HFFc6 (cell line): ENCODE measurements around the gene GTF2A1L. TPM values are rescaled to one million over a fixed set of nuclear protein-coding genes. Genes with fewer than 3 reads are reported as not detected.
"Not testable (repeated sequence)": the region's sequence is repeated elsewhere in the genome, so short reads cannot be mapped to it uniquely, and the experiment has no call there.

Experiments used
- DNase-seq: peaks from one replicate; pipeline ENCODE4 v3.0.0-alpha.2; 2018
- H3K27ac Mint-ChIP-seq: 2 replicates; pipeline ENCODE4 v1.8.0; 2020; ENCODE audit warnings: mild to moderate bottlenecking, mixed read lengths
- H3K27me3 Mint-ChIP-seq: 2 replicates; pipeline ENCODE4 v1.8.0; 2021; ENCODE audit warnings: mild to moderate bottlenecking, moderate library complexity, mixed read lengths; ENCODE audit not compliant: insufficient read depth
- H3K36me3 Mint-ChIP-seq: 2 replicates; pipeline ENCODE4 v1.8.0; 2021; ENCODE audit warnings: low read depth, mixed read lengths
- H3K4me1 Mint-ChIP-seq: 2 replicates; pipeline ENCODE4 v1.8.0; 2020; ENCODE audit warnings: low read depth, mixed read lengths
- H3K4me3 Mint-ChIP-seq: 2 replicates; pipeline ENCODE4 v1.8.0; 2020; ENCODE audit warnings: mild to moderate bottlenecking, moderate library complexity, mixed read lengths
- H3K9me3 Mint-ChIP-seq: 2 replicates; pipeline ENCODE4 v1.8.0; 2020; ENCODE audit warnings: mild to moderate bottlenecking, mixed read lengths
- total RNA-seq, 6 experiments: library from RNA; stranded (reverse); fragmentation: NEBNext Ultra II Directional; extraction: Animal tissue kit (Norgen Biotek cat#: 25700); gene quantifications; 2 replicates in 1 of 6; 3 replicates in 5 of 6; pipeline ENCODE4 v1.2.3, GENCODE V29; 2021
- TF ChIP-seq, protein P1 (sequence below): fragments of 200-600 bp; sonication (generic); IDR thresholded peaks from 2 replicates; pipeline ENCODE4 v1.5.0; 2021; ENCODE audit warnings: antibody characterized with exemption, mild to moderate bottlenecking

GTF2A1L gene
- total RNA-seq, 6 experiments from 2014 or later = not detected

DNA sequence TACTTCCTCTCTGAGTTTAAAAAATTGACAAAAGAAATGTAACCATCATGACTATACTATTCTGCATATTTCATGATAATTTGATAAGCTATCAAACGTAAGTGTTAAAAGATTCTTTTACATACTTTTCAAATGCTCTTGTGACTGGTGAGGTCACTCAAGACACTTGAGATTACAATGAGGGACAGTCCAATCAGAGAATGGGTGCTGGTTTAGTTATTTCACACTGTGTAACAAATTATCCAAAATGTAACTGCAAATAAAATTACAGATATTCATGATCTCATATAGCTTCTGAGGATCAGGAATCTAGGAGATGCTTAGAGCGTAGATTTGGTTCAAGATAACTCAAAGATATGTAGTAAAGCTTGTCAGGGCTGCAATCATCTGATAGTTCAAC lies 4.4 kb upstream of the GTF2A1L start:
- Mint-ChIP-seq H3K4me3 (no peak overlapping the region), H3K9me3 (peaks cover 6% of the 10 kb centered on the region), H3K27me3 (peaks cover 3% of the 10 kb centered on the region; the same call in 1 of the 2 replicates), H3K27ac (no peak overlapping the region), H3K36me3 (peaks cover 5% of the 10 kb centered on the region; the same call in 1 of the 2 replicates), H3K4me1 (peaks cover 4% of the 10 kb centered on the region)
- TF ChIP-seq, protein P1, sequence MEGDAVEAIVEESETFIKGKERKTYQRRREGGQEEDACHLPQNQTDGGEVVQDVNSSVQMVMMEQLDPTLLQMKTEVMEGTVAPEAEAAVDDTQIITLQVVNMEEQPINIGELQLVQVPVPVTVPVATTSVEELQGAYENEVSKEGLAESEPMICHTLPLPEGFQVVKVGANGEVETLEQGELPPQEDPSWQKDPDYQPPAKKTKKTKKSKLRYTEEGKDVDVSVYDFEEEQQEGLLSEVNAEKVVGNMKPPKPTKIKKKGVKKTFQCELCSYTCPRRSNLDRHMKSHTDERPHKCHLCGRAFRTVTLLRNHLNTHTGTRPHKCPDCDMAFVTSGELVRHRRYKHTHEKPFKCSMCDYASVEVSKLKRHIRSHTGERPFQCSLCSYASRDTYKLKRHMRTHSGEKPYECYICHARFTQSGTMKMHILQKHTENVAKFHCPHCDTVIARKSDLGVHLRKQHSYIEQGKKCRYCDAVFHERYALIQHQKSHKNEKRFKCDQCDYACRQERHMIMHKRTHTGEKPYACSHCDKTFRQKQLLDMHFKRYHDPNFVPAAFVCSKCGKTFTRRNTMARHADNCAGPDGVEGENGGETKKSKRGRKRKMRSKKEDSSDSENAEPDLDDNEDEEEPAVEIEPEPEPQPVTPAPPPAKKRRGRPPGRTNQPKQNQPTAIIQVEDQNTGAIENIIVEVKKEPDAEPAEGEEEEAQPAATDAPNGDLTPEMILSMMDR = no peak
- DNase-seq = no peak

DNA sequence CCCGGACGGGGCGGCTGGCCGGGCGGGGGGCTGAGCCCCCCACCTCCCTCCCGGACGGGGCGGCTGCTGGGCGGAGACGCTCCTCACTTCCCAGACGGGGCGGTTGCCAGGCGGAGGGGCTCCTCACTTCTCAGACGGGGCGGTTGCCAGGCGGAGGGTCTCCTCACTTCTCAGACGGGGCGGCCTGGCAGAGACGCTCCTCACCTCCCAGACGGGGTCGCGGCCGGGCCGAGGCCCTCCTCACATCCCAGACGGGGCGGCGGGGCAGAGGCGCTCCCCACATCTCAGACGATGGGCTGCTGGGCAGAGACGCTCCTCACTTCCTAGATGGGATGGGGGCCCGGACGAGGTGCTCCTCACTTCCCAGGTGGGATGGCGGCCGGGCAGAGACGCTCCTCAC lies 3.1 kb upstream of the GTF2A1L start:
- H3K27ac Mint-ChIP-seq, DNase-seq, H3K4me1 Mint-ChIP-seq, H3K9me3 Mint-ChIP-seq, H3K4me3 Mint-ChIP-seq, H3K36me3 Mint-ChIP-seq, H3K27me3 Mint-ChIP-seq: not testable (repeated sequence)

DNA sequence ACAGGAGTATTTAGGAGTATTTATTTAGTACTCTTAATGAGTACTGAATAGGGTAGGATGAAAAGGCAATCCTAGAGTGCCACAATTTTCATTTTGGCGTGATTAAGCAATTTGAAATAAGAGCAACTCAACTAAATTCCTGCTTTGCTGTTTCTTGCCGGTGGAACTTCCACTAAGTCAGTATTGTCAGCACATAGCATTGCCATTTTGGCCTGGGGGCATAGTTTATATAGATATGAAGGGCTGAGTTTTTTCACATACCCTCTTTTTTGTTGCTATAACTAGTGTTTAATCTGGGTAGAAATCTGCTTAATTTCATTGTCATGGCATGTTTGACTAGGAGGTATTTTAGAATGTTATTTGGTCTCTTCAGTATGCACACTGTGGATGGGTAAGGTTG lies 1.9 kb downstream of the GTF2A1L start:
- Mint-ChIP-seq H3K27ac (no peak overlapping the region), H3K4me1 (no peaks in the 10 kb centered on the region), H3K27me3 (no peaks in the 10 kb centered on the region), H3K4me3 (no peak overlapping the region), H3K36me3 (no peaks in the 10 kb centered on the region), H3K9me3 (no peaks in the 10 kb centered on the region)
- TF ChIP-seq, protein P1 = no peak
- DNase-seq = no peak

DNA sequence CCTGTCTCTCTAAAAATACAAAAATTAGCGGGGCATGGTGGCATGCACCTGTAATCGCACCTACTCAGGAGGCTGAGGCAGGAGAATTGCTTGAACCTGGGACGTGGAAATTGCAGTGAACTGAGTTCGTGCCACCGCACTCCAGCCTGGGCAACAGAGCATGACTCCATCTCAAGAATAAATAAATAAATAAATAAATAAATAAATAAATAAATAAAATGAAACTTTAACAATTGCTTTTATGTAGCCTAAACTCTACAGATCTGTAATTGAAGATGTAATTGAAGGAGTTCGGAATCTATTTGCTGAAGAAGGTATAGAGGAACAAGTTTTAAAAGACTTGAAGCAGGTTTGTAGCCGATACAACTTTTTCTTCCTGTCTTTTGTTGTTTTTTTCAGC lies 2.9 kb downstream of the GTF2A1L start:
- H3K27me3 Mint-ChIP-seq = no peaks in the 10 kb centered on the region
- H3K4me3 Mint-ChIP-seq = no peak overlapping the region
- DNase-seq = no peak
- no peaks in the 10 kb centered on the region for H3K36me3 Mint-ChIP-seq
- no peaks in the 10 kb centered on the region for H3K4me1 Mint-ChIP-seq
- TF ChIP-seq, protein P1 = no peak
- H3K9me3 Mint-ChIP-seq = no peaks in the 10 kb centered on the region
- H3K27ac Mint-ChIP-seq = no peak overlapping the region

DNA sequence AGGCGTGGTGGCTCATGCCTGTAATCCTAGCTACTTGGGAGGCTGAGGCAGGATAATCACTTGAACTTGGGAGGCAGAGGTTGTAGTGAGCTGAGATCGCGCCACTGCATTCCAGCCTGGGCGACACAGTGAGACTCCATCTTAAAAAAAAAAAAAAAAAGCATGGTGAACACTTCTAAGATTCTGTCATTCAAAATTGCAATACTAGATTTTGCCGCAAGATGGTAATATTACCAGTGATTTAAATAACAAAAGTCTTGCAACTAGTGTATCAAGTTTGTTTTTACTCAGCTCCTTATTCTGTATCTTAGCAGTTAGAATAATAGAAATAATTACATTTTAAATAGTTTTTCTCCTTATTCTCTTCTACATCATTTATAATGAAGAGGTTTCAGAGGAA lies 5.0 kb downstream of the GTF2A1L start:
- DNase-seq, H3K27me3 Mint-ChIP-seq, H3K4me3 Mint-ChIP-seq, H3K27ac Mint-ChIP-seq, H3K4me1 Mint-ChIP-seq, H3K9me3 Mint-ChIP-seq, H3K36me3 Mint-ChIP-seq: not testable (repeated sequence)
- TF ChIP-seq, protein P1 = peak; percentile 29; the same call in 1 of the 2 replicates

DNA sequence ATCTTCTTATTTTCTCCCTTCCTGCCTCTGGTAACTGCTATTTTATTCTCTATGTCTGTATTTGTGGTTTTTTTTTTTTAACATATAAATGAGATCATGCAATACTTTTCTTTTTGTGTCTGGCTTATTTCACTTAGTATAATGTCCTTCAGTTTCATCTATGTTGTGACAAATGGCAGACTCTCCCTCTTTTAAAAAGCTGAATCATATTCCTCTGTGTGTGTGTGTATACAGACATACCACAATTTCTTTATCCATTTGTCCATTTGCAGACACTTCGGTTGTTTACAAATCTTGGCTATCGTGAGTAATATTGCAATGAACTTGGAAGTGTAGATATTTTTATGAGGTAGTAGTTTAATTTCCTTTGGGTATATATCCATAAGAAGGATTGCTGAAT lies 7.0 kb downstream of the GTF2A1L start:
- DNase-seq = no peak
- Mint-ChIP-seq H3K36me3 (no peaks in the 10 kb centered on the region), H3K4me3 (no peak overlapping the region), H3K27ac (no peak overlapping the region), H3K27me3 (no peaks in the 10 kb centered on the region), H3K4me1 (no peaks in the 10 kb centered on the region), H3K9me3 (peaks cover 6% of the 10 kb centered on the region; the same call in 1 of the 2 replicates)
- TF ChIP-seq, protein P1 = no peak
